Stimulated activated naive CD8-positive, alpha-beta T cell treated with anti-CD3 and anti-CD28 coated beads, Interleukin-15, Interleukin-2, amounts not matched to agents 100 U/mL and 50 U/mL, for 24 hours (primary cell): Measurements from ENCODE around the gene BEGAIN.
A peak's percentile ranks its signal among the peaks of the same experiment; 100 is the strongest.
"Not testable (repeated sequence)": the region's sequence is repeated elsewhere in the genome, so short reads cannot be mapped to it uniquely, and the experiment has no call there.

Experiments
- ATAC-seq: fragments of 150-1000 bp; cut with Tn5 transposase; one replicate; pipeline ENCODE4 v1.10.0; 2021
- DNase-seq: peaks from one replicate; pipeline ENCODE4 v3.0.0; 2021

BEGAIN gene

DNA sequence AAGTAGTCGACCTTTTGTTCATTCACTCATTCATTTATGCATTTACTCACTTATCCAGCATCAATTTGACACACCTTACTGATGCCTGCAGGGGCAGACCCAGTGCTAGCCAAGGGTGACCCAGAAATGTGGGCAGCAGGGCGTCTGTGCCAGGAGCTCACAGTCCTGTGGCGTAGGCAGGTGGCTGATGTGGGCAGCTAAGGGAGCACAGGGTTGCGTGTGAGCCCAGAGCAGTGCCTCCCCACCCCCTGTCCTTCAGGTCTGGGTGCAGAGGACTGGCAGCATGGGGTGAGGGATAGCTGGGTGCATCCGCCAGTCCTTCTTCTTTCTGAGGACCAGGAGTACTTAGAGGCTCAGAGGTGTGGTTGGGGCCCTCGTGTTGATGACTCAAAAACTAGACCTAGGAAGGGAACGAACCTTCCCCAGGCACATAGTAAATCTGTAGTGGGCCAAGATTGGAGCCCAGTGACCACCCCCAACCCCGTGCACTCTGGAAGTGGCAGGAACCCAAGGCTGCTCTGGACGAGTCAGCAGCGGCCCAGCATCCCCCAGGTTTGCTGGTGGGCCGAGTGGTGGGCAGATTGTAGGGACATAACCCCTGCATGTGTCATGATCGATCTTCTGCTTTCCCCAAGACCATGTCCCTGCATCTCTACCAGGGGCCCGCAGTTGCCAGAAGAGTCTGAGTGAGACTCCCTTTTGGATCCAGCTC lies 63.9 kb downstream of the BEGAIN start:
- ATAC-seq (peak; percentile 32), DNase-seq (no peak)

DNA sequence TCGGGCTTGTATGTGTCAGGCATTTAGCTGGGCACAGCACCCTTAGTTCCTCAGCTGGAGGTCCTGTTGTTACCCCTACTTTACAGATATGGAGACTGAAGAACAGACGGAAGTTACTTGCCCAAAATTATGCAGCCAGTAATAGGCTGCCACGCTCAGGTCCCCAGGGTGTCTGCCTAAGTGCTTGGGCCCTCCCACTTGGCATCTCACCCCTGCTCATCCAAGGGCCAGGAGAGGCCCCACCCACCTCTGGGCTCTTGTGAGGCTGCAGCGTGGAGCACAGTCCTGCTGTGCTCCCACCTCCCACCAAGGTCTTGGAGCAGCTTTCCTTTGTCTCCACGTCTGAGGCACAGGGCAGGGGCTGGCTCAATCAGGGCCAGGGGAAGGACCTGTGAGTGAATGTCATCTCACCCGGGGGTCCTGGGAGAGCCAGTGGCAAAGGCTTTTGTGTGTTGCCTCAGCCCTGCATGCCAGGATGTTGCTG lies 64.6 kb downstream of the BEGAIN start:
- no peak for ATAC-seq
- DNase-seq: no peak

DNA sequence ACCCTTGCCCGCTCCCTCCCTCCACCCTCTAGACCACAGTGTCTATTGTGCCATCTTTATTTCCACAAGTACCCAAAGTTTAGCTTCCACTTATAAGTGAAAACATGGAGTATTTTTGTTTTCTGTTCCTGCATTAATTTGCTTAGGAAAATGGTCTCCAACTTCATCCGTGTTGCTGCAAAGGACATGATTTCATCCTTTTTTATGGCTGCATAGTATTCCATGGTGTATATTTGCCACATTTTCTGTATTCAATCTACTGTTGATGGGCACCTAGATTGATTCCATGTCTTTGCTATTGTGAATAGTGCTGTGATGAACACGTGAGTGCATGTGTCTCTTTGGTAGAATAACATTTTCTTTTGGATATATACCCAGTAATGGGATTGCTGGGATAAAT lies 81.2 kb downstream of the BEGAIN start:
- DNase-seq, ATAC-seq: not testable (repeated sequence)

DNA sequence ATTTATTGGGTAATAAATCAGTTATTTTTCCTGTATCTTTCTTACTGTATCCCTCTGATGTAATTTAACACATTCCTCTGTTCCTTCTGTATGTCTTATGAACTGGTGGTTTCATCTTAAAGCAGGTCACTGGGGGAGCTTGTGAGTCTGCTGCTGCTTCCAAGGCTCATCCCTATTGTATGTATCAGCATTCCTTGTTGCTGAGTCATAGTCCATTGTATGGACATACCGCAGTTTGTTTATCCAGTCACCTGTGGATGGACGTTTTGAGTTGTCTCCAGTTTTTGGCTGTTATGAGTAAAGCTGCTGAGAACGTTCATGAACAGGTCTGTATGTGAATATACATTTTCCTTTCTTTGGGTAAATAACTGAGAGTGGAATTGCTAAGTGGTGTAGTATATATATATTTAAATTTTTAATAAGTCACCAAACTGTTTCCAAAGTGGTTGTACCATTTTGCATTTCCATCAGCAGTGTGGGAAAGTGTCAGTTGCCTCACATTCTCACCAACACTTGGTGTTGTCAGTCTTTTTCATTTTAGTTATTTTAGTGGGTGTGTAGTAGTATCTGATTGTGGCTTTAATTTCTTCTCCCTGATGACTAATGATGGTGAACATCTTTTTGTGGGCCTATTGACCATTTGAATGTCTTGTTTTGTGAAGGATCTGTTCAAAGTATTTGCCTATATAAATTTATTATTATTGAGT lies 82.7 kb downstream of the BEGAIN start:
- ATAC-seq (no peak), DNase-seq (no peak)

DNA sequence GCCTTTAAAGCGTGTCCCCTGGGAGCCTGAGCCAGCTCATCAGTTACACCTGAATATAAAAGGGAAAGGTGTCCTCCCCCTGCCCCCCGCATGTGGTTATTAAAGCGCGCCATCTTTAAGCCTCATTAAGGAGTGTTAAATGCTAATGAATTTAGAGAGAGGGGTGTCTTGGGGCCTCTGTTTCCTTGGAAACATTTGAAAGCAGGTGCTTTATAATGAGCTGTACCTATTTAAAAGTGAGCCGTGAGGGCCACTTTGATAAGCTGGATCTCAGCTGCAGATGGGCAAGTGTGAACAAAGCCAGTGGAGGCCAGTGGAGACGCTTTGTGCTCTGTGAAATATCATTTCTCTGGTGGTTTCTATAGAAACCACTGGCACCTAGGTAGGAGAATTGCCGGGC lies 84.0 kb downstream of the BEGAIN start:
- DNase-seq: no peak
- no peak for ATAC-seq

DNA sequence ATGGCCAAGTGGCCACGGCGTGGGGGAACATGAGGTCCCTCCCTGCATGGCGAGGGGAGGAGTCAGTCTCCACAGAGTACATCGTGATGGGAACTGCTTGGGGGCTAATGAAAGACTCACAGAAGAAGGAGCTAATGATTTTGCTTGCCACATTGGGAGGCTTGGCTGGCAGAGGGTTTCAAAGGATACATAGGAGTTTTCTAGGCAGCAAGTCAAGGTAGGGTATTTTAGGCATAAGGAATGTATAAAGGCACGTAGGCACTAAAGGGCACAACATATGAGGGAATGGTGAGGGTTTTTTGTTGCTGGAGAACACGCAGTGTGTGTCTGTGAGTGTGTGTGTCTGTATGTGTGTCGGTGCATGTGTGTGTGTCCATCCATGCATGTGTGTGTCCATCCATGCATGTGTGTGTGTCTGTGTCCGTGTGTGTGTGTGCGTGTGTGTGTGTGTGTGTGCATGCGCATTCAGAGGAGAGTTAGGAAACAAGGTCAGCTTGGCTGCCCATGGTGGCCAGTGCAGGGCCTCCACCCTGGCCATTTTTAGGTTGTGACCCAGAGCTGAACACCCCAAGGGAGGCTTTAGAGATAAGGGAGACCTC lies 84.5 kb downstream of the BEGAIN start:
- DNase-seq: no peak
- no peak for ATAC-seq

DNA sequence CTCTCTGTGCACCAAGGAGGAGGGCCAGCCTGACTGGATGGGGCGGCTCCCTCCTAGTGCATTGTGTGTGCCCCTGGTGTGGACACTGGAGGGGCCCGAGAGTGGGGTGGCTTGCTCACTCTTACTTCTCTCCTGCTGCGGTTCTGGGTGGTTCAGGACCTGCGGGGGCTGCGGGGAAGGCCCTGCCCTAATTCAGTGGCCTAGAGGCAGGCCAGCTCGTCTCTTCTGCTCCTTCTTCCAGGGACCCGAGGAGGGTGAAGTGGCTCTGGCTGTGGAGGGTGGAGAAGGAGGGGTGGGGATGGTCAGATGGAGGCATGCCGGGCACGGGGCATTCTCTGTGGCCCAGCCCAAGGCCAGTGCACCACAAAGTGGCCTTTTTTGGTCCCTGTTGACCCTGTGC lies 87.1 kb downstream of the BEGAIN start:
- ATAC-seq (no peak), DNase-seq (no peak)

DNA sequence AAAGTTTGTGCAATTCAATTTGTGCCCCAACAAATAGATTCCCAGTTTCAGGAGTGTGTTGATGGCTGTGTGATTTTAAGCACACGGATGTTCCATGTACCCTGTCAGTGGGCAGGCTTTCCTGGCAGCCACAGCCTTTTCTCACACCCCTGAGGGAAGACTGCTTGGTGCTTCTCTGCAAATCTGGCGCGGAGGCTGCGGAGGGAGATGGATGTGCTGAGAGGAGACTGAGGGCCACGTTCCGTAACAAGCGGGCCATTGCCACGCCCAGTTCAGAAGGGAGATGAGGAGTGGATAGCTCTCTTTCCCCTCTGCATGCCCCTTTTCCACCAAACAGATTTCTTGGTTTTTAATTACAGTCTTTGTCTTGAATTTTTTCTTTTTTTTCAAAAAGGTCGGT lies 89.1 kb downstream of the BEGAIN start:
- ATAC-seq (no peak), DNase-seq (no peak)

DNA sequence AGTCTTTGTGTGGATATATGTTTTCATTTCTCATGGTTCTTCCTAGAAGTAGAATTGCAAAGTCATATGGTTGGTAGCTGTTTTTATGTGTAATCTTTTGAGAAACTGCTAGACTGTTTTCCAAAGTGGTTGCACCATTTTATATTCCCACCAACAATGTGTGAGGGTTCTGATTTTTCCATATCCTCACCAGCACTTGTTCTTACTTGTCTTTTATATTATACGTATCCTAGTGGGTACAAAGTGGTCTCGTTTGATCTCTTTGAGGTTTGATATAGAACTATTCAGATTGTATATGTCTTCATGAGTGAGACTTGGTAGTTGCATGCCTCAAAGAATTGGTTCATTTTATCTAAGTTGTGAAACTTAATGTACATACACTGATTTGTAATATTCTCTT lies 91.3 kb downstream of the BEGAIN start:
- DNase-seq (no peak), ATAC-seq (no peak)

DNA sequence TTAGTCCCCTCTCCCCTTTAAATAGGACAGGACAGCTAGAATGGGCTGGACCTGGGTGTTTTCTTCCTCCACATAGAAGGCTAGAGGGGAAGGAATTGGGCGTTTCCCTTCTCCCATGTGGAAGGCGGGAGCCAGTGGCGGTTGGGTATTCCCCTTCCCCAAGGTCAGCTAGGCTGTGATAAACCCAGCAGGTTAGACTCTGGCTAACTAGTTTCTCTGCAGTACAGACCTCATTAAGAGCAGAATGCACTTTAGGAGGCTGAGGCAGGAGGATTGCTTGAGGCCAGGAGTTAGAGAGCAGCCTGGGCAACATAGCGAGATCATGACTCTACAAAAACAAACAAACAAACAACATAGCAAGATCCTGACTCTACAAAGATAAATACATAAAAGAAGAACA lies 92.6 kb downstream of the BEGAIN start:
- ATAC-seq (no peak), DNase-seq (no peak)

DNA sequence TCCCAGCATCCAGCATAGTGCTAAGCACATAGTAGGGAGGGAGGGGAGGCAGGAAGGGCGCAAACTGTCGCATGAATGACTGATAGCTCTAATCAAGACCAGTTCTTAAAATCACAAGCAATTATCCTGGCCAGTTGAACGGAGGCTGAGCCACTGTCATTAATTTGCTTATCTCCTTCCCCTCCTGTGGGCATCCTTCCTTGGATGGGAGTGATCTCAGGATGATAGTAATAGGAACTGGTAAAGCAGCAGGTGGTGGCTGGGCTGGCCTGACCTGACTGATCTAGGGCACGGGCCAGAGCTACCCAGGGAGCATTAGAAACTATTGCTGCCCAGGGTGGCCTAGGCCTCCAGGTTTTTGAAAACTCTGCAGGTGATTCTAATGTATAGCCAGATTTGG lies 97.0 kb downstream of the BEGAIN start:
- no peak for ATAC-seq
- no peak for DNase-seq

DNA sequence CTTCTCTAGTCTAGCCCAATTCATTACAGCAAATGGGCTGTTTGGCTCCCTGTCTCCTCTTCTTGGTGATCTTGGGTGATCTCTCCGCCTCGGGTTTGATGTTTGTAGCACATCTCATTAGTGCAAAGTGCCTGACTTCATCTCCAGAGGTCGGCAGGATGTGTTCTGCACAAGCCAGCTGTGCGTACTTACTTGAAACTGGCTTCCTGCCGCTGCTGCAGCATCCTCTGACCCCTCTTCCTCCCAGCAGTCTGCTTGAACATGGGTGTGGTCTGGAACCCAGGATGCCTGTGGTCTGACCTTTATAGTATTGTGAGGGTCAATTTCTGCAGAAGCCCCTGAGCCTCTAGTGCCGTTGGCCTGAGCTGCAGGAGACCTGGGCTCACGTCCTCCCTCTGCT lies 99.2 kb downstream of the BEGAIN start:
- ATAC-seq: no peak
- DNase-seq: no peak

DNA sequence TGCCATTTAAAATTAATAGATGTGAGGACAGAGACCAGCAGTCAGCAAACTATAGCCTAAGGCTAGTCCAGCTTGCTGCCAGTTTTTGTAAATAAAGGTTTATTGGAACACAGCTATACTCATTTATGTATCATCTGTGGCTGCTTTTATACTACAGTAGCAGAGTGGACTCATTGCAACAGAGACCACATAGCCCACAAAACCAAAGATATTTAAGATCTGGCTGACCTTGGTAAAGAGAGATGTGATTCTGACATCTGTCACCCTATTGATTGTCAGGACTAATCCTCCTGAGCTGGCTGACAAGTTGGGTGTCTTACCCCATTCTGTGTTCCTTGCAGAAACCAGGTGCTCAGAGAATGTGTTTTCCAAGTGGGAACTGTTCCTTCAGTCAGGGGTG lies 99.9 kb downstream of the BEGAIN start:
- ATAC-seq (no peak), DNase-seq (no peak)
